HG02943 (cell line): ENCODE measurements around the gene RUNX1.
"Not testable (repeated sequence)": the region's sequence is repeated elsewhere in the genome, so short reads cannot be mapped to it uniquely, and the experiment has no call there.

Experiments
- ATAC-seq: cut with Tn5 transposase; IDR thresholded peaks from one replicate; pipeline ENCODE4 v1.9.1; 2021; ENCODE audit warnings: mild to moderate bottlenecking, low read depth, moderate library complexity; ENCODE audit not compliant: unreplicated experiment

RUNX1 gene

GRCh38 chr21:34979383-34979782 lies 69.7 kb downstream of the RUNX1 start:
- no peak for ATAC-seq

DNA sequence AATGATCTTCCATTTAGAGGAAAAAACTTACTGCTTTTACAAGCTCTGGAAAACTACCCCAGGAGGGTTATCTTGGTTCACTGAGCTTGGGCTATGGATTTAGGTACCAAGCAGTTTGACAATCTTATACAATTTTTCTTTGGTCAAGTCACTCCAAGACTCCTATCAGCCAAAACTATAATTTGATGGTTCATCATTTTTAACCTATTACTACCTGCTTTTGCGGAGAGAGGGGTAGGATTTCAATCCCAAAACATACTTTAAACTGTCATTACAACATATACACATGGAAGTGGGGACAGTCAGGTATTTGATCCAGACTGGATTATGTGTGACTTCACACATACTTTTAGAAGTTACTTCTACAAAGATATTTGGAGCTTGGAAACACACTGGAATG lies 71.8 kb downstream of the RUNX1 start:
- no peak for ATAC-seq

- ATAC-seq: peak; percentile 95
Observed at GRCh38 chr21:34974162-34974981, 74.7 kb downstream of the RUNX1 start.

- no peak for ATAC-seq
Observed at GRCh38 chr21:34973685-34974084, 75.4 kb downstream of the RUNX1 start.

- ATAC-seq: no peak
Observed at GRCh38 chr21:34971656-34972055, 77.4 kb downstream of the RUNX1 start.

DNA sequence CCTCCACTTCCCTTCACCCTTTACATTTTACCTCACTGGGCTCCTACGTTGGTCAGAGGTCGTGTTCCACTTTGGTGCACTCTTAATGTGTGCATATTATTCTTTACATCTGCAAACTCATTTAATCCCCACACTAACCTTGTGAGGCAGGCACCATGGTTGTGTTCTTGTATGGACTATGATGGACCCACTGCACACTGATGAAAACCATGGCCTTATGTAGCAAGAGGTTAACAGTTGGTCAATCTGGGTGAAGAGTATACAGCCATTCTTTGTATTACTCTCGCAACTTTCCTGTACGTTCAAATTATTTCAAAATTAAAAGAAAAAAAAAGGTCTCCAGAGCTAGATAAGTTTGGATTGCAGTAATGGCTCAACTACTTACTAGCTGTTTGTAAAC lies 78.5 kb downstream of the RUNX1 start:
- ATAC-seq: no peak

GRCh38 chr21:34970167-34970500 lies 79.0 kb downstream of the RUNX1 start:
- no peak for ATAC-seq

- ATAC-seq: no peak
Observed at GRCh38 chr21:34969423-34970166, 79.5 kb downstream of the RUNX1 start.

- no peak for ATAC-seq
Observed at GRCh38 chr21:34968414-34969333, 80.4 kb downstream of the RUNX1 start.

- no peak for ATAC-seq
Observed at GRCh38 chr21:34967509-34968289, 81.4 kb downstream of the RUNX1 start.

DNA sequence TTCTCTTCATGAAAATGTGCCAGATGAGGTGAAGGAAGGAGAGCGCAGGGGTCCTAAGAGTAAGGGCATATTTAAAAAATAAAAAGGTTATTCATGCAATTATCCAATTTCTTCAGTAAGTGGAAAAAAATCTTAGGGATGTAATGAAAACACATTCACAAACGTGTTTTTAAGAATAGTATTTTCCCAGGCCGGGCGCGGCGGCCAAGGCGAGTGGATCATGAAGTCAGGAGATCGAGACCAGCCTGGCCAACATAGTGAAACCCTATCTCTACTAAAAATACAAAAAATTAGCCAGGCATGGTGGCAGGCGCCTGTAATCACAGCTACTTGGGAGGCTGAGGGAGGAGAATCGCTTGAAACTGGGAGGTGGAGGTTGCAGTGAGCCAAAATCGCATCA lies 82.2 kb downstream of the RUNX1 start:
- ATAC-seq: not testable (repeated sequence)

- no peak for ATAC-seq
Observed at GRCh38 chr21:34965200-34966174, 83.6 kb downstream of the RUNX1 start.

DNA sequence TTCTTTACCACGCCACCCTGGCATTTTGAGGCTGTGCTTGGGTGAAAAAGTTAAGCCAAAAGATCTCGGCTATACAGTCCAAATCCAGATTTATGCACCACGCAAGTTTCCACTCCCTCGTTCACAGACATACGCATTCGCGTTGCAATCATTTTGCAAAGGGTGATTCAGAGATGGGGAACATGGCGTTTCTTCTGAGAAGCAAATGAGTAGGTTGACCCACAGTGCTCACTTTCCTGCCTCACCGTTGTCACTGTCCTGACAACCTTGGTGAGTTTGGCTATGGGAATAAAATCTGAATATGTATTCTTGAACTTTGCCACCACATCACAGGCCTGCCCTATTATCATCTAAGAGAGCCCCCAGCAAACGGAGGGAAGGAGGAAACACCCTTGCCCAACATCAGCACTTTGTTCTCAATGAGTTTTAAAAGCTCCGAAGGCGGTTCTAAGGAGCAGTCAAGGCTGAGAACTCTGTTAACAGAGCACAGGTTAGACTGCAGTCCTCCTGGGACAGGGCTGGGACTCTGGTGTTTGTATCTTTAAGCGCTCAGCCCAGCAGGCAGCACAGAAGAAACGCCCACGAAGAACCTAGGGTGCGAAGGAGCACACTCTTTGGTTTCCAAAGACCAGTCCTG lies 86.4 kb downstream of the RUNX1 start:
- no peak for ATAC-seq

GRCh38 chr21:34962136-34962535 lies 87.0 kb downstream of the RUNX1 start:
- no peak for ATAC-seq

- no peak for ATAC-seq
Observed at GRCh38 chr21:34960687-34961086, 88.4 kb downstream of the RUNX1 start.

DNA sequence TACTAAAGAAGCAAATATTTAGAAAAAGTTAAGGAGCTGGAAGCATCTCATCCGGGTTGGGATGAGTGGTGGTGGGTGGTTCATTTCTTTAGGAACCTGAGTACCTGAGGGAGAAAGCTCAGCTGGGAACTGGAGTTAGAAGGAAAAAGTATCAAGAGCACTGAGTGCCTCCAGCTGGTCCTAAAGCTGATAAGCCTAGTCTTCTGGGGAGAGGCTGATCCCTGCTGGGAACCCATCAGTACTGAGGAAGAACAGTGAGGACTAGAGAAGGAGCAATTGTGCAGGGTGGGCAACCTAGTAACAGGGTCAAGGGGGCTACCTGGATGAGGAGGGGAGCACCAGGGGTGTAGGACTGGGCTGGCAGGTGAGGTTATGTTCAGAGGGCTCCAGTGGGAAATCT lies 89.5 kb downstream of the RUNX1 start:
- no peak for ATAC-seq

- no peak for ATAC-seq
Observed at GRCh38 chr21:34958040-34958439, 91.1 kb downstream of the RUNX1 start.
